ENCODE results near the gene CNTD1.

DNA sequence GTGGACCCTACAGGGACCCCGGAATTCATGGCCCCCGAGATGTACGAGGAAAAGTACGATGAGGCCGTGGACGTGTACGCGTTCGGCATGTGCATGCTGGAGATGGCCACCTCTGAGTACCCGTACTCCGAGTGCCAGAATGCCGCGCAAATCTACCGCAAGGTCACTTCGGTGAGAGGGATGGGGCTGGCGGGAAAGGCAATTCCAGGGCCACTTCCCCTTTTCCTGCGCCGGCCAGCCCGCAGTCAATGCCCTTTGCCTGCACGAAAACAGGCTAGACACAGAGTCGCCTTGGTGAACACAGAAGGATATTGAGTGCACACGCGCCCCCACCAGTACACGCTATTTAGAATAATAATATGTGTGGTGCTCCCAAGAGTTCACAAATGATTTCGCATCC is 14.3 kb upstream of the CNTD1 start:
- TF ChIP-seq ZNF169 (tag by site-specific recombination; IDR thresholded peaks at IDR 0.05), result no peak
- TF ChIP-seq, protein P1, sequence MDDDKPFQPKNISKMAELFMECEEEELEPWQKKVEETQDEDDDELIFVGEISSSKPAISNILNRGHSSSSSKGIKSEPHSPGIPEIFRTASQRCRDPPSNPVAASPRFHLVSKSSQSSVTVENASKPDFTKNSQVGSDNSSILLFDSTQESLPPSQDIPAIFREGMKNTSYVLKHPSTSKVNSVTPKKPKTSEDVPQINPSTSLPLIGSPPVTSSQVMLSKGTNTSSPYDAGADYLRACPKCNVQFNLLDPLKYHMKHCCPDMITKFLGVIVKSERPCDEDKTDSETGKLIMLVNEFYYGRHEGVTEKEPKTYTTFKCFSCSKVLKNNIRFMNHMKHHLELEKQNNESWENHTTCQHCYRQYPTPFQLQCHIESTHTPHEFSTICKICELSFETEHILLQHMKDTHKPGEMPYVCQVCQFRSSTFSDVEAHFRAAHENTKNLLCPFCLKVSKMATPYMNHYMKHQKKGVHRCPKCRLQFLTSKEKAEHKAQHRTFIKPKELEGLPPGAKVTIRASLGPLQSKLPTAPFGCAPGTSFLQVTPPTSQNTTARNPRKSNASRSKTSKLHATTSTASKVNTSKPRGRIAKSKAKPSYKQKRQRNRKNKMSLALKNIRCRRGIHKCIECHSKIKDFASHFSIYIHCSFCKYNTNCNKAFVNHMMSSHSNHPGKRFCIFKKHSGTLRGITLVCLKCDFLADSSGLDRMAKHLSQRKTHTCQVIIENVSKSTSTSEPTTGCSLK (tag by site-specific recombination; IDR thresholded peaks at IDR 0.05), result no peak
- TF ChIP-seq KLF16 (tag by site-specific recombination; IDR thresholded peaks at IDR 0.05), result no peak
- no peak for TF ChIP-seq TCF7L2 (IDR thresholded peaks at IDR 0.05; ENCODE audit: borderline replicate concordance, low read depth, low read length)
- no peak for TF ChIP-seq ZFP37 (tag by site-specific recombination; IDR thresholded peaks at IDR 0.05)
- TF ChIP-seq ZNF391 (tag by site-specific recombination; IDR thresholded peaks at IDR 0.05; ENCODE audit: borderline replicate concordance, low read depth), result no peak
- TF ChIP-seq, protein P2, sequence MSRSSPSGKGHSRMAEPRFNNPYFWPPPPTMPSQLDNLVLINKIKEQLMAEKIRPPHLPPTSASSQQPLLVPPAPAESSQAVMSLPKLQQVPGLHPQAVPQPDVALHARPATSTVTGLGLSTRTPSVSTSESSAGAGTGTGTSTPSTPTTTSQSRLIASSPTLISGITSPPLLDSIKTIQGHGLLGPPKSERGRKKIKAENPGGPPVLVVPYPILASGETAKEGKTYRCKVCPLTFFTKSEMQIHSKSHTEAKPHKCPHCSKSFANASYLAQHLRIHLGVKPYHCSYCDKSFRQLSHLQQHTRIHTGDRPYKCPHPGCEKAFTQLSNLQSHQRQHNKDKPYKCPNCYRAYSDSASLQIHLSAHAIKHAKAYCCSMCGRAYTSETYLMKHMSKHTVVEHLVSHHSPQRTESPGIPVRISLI (tag by site-specific recombination; IDR thresholded peaks at IDR 0.05), result no peak
- TF ChIP-seq, protein P3, sequence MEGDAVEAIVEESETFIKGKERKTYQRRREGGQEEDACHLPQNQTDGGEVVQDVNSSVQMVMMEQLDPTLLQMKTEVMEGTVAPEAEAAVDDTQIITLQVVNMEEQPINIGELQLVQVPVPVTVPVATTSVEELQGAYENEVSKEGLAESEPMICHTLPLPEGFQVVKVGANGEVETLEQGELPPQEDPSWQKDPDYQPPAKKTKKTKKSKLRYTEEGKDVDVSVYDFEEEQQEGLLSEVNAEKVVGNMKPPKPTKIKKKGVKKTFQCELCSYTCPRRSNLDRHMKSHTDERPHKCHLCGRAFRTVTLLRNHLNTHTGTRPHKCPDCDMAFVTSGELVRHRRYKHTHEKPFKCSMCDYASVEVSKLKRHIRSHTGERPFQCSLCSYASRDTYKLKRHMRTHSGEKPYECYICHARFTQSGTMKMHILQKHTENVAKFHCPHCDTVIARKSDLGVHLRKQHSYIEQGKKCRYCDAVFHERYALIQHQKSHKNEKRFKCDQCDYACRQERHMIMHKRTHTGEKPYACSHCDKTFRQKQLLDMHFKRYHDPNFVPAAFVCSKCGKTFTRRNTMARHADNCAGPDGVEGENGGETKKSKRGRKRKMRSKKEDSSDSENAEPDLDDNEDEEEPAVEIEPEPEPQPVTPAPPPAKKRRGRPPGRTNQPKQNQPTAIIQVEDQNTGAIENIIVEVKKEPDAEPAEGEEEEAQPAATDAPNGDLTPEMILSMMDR (tag by site-specific recombination; IDR thresholded peaks at IDR 0.05), result no peak
- no peak for TF ChIP-seq ZNF558 (tag by site-specific recombination; IDR thresholded peaks at IDR 0.05)
- no peak for TF ChIP-seq ZBTB17 (tag by site-specific recombination; IDR thresholded peaks at IDR 0.05)
- TF ChIP-seq MYNN (tag by site-specific recombination; IDR thresholded peaks at IDR 0.05; ENCODE audit: borderline replicate concordance), result no peak
- no peak for TF ChIP-seq KLF7 (tag by site-specific recombination; IDR thresholded peaks at IDR 0.05; ENCODE audit: borderline replicate concordance)
- no peak for TF ChIP-seq ZBTB8A (tag by site-specific recombination; IDR thresholded peaks at IDR 0.05)
